HG02884 (cell line): ENCODE data around the gene EVL.

Experiments
- ATAC-seq: cut with Tn5 transposase; IDR thresholded peaks from one replicate; pipeline ENCODE4 v1.9.1; 2021; ENCODE audit warnings: mild to moderate bottlenecking, moderate library complexity; ENCODE audit not compliant: unreplicated experiment

The EVL gene

GRCh38 chr14:100122481-100123223, 57.4 kb downstream of the EVL start:
- ATAC-seq, result no peak

GRCh38 chr14:100123618-100124017, 58.4 kb downstream of the EVL start:
- ATAC-seq, result no peak

DNA sequence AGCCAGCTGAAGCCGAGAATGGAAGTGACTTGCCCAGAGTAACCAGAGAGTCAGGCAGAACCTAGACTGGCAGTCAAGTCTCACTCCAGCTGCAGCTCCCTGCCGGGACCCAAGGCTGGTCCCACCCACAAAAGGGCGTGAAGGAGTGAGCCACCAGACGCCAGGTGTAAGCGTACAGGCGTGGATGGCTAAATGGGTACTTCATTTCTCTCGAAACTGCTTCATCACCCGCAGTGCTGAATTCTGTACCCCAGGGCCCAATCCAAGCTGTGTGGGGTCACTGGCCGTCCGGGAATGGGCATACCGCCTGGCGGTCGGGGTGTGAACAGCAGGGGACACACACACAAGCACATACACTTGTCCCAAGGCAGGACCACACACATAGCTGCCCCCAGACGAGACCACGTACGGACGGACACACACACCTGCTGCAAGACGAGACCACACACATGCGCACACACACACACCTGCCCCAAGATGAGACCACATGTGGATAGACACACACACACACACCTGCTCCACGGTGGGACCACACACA, 59.4 kb downstream of the EVL start:
- ATAC-seq, result no peak

DNA sequence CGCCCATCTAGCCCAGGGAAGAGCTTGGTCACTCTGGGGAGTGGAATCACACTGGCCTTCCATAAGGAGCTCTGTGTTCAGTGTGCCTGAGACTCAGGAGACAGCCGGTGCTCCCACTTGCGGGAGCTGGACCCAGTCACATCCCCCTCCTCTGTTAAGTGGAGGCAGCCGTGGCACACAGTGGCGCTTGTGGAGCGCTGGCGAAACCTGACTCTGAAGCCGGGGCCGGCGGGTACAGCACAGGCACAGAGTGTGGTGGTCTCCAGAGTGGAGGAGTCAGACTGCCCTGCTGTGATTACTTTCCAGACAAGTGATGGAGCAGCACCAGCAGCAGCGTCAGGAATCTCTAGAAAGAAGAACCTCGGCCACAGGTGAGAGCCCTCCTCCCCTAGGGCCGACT, 61.2 kb downstream of the EVL start:
- no peak for ATAC-seq

DNA sequence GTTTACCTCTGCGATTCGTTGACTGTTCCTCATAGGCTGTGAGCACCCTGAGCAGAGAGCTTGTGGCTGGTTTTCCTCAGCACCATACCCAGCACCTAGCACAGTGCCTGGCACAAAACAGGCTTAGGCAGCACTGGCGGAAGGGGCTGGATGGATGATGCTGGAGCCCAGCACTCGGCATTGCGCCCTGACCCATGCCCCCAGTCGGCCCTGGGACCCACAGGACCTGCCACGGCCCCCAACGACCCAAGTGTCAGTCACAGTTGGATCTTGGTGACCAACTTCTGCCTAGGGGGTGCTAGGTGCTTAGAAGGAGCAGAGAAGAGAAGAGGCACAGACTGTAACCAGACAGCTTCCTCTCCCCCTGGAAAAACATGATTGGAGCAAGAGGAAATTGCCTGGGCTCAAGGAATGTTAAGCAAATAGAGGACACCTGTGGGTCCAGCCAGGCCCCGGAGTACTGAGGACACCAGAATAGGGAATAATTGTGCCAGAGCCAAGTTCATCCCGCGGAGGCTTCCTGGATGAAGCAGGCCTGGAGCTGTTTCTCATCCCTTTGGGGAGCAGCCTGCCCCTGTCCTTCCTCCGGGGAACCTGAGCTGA, 62.7 kb downstream of the EVL start:
- ATAC-seq, result no peak

- ATAC-seq, result no peak
Observed at GRCh38 chr14:100128688-100129087, 63.5 kb downstream of the EVL start.

- ATAC-seq, result no peak
Observed at GRCh38 chr14:100129161-100129589, 64.0 kb downstream of the EVL start.

DNA sequence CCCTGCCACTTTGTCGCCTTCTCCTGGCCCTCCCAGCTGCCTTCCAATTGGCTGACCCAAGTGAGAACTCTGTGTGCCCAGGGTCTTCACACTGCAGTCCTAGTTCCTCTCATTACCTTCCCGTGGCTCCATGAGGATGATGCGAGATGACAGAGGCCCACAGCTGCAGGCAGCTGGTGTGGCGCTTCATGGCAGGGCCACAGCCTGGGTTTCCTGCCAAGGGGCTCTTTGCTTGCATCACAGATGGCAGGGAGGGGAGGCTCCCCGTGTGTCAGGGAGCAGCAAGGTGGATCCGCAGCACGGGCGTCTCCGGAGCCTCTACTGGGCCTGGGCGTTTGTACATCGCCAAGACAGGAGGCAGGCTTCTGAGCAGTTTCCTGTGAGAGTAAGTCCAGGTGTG, 65.3 kb downstream of the EVL start:
- ATAC-seq, result no peak

GRCh38 chr14:100131181-100131580, 66.0 kb downstream of the EVL start:
- no peak for ATAC-seq

GRCh38 chr14:100132161-100132902, 67.1 kb downstream of the EVL start:
- ATAC-seq, result no peak

DNA sequence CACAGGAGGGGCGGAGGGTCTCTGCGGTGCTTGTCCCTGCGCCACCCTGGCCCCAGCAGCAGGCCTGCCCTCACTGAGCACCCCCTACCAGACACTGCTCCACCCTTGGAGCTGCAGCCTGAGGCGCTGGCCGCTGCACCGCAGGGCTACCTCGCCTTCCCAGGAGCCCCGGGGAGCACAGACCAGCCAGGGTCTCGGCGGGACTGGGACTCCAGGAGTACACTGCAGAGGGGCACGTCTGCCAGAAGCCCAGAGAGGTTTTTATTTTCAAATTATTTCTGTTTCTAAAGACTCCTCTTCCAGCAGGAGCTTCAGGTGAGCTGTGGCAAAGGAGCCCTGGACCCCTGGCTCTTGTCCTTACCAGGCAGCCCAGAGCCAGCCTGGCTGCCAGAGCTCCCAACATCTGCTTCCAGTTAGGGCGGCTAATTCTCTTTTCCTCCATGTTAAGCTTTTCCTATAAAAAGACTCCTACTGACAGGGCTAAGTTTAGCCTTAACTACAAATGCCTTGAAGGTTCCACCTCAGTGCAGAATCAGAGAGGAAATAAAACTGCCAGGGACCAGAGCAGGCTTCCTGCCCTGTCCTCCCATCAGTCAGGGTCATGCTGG, 67.8 kb downstream of the EVL start:
- ATAC-seq, result no peak

- ATAC-seq, result no peak
Observed at GRCh38 chr14:100134586-100134985, 69.4 kb downstream of the EVL start.

- no peak for ATAC-seq
Observed at GRCh38 chr14:100135073-100135472, 69.9 kb downstream of the EVL start.

DNA sequence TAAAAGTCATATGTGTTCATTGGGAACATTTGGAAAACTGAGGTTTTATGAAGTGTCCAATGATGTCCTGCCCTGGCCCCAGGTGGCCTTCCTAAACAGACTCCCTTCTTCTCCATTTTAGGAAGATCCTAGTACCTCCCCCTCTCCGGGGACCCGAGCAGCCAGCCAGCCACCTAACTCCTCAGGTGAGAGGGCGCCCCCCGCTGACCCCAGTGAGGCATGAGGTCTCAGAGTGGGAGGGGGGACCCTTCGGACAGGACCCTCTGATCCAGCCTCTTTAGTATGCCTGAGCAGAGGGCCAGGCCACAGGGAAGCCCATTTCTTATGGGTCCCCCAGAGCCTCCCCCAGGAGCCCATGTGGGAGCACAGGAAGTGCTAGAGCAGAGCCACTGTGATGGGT, 70.6 kb downstream of the EVL start:
- ATAC-seq, result no peak

- ATAC-seq, result no peak
Observed at GRCh38 chr14:100137173-100137572, 72.0 kb downstream of the EVL start.

- no peak for ATAC-seq
Observed at GRCh38 chr14:100138082-100138787, 73.0 kb downstream of the EVL start.

DNA sequence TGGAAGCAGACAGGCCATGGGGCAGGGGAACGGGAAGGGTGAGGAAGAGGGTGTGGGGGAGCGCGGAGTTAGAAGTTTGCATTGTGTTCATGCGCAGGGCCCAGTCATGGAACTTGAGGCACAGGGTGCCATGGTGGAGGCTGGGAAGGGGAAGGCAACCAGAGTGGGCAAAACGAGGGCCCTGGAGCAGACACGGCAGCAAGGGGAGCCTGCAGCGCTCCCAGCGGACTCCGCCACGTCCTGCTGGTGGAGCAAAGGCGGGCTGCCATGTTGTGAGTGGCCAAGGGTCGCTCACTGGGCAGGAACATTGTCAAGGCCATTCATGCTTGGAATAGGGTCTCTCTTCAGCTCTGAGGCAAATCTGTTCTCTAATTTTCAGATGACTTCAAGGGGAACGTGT, 73.7 kb downstream of the EVL start:
- ATAC-seq, result no peak

- no peak for ATAC-seq
Observed at GRCh38 chr14:100140452-100141078, 75.3 kb downstream of the EVL start.

- ATAC-seq, result no peak
Observed at GRCh38 chr14:100141098-100141497, 75.9 kb downstream of the EVL start.
